T-helper 9 cell (primary cell): ENCODE data around the gene ATAD3B.
"Not testable (repeated sequence)": the region's sequence is repeated elsewhere in the genome, so short reads cannot be mapped to it uniquely, and the experiment has no call there.

Experiments used
- DNase-seq: peaks from one replicate; pipeline ENCODE4 v3.0.0-alpha.2; 2020

Gene ATAD3B

GRCh38 chr1:1514376-1514775 is 42.8 kb downstream of the ATAD3B start:
- not testable (repeated sequence) for DNase-seq

GRCh38 chr1:1516923-1517322 is 45.4 kb downstream of the ATAD3B start:
- not testable (repeated sequence) for DNase-seq

DNA sequence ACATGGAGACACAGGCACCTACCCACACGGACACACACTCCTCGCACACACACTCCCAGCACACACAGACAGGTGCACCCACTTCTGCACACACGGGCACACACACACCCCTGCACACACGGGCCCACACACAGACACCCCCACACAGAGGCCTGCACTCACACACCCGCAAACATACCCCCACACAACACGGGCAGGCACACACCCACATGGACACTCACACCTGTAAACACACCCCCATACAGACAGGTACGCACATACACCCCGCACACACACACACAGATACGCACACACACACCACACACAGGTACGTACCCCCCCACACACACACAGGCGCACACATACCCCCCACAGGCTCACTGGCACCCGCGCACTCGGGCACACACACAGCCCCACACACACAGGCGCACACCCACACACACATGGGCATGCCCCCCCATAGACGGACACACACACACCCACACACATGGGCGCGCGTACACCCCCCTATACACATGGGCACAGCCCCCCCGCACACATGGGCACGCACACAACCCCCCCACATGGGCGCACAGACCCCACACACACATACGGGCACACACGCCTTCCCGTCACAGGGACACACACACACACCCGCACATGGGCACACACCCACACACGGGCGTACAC is 46.5 kb downstream of the ATAD3B start:
- DNase-seq: no peak

DNA sequence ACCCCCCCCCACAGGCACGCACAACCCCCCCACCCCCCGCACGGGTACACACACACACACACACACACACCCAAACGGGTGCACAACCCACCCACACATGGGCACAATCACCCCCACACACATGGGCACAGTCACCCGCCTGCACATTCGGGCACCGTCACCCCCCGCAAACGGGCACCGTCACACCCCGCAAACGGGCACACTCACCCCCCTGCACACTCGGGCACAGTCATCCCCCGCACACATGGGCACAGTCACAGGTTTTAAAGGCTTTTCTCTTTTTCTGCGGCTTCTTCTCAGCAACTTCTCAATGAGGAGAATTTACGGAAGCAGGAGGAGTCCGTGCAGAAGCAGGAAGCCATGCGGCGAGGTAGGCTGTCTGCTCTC is 47.0 kb downstream of the ATAD3B start:
- DNase-seq: not testable (repeated sequence)

- DNase-seq: not testable (repeated sequence)
These were observed 48.4 kb downstream of the ATAD3B start for GRCh38 chr1:1519805-1520505.

- DNase-seq: no peak
These were observed 49.8 kb downstream of the ATAD3B start for GRCh38 chr1:1521331-1521730.

DNA sequence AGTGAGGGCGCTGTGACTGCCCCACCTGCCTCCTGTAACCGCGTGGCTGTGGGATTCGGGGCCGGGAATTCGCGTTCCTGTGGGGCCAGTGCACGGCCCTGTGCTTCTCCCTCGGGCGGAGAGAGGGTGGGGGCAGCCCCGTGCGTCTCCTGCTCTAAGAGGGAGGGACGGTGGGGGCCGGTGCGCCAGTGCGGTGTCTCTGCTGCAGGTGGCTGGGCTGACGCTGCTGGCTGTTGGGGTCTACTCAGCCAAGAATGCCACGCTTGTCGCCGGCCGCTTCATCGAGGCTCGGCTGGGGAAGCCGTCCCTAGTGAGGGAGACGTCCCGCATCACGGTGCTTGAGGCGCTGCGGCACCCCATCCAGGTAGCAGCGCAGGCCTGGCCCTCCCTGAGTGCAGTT is 51.0 kb downstream of the ATAD3B start:
- DNase-seq: not testable (repeated sequence)

- not testable (repeated sequence) for DNase-seq
These were observed 51.7 kb downstream of the ATAD3B start for GRCh38 chr1:1523226-1523625.

- not testable (repeated sequence) for DNase-seq
These were observed 52.1 kb downstream of the ATAD3B start for GRCh38 chr1:1523651-1524050.

GRCh38 chr1:1524750-1525383 is 53.3 kb downstream of the ATAD3B start:
- not testable (repeated sequence) for DNase-seq

DNA sequence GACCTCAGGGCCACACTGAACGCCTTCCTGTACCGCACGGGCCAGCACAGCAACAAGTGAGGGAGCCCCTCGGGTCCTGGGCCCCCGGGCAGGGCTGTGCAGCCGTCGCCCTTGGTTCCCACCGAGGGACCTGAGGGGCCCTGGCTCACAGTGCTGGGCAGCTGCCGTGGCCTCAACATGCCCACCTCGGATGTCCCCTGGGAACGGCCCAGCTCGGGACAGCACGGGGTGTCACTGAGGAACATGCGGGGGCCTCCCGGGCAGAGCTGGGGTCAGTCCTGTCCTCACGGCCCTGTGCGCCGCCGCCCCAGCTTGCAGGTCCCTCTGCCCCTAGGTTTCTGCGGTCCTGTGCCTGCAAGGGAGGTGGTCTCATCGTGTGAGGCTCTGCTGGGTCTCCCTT is 54.9 kb downstream of the ATAD3B start:
- DNase-seq: not testable (repeated sequence)

DNA sequence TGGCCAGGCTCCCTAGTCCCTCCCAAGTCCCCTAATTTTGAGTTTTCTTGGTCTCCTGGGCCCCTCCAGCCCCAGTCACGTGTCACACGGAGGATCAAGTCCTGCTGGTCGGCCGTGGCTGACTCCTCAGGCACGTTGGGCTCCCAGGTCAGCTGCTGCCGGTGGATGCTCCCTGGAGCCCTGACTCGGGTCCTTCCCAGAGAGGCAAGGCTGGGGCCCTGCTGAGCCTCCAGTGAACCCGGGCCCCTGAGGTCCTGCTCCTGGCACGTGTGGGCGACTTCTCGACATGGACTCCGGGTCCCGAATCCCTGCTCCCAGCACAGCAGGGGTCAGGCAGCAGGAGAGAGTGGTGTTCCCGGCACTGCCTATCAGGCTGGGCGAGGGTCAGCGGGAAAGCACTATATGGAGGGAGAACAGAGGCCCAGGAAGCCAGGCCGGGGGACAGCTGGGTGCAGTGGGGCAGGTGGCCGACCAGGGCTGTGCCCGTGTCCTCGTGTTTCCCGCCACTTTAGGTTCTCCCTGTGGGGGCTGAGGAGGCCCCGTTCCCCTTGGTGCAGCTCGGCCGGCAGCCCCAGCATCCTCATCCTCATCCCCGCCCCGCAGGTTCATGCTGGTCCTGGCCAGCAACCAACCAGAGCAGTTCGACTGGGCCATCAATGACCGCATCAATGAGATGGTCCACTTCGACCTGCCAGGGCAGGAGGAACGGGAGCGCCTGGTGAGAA is 55.7 kb downstream of the ATAD3B start:
- DNase-seq: no peak

DNA sequence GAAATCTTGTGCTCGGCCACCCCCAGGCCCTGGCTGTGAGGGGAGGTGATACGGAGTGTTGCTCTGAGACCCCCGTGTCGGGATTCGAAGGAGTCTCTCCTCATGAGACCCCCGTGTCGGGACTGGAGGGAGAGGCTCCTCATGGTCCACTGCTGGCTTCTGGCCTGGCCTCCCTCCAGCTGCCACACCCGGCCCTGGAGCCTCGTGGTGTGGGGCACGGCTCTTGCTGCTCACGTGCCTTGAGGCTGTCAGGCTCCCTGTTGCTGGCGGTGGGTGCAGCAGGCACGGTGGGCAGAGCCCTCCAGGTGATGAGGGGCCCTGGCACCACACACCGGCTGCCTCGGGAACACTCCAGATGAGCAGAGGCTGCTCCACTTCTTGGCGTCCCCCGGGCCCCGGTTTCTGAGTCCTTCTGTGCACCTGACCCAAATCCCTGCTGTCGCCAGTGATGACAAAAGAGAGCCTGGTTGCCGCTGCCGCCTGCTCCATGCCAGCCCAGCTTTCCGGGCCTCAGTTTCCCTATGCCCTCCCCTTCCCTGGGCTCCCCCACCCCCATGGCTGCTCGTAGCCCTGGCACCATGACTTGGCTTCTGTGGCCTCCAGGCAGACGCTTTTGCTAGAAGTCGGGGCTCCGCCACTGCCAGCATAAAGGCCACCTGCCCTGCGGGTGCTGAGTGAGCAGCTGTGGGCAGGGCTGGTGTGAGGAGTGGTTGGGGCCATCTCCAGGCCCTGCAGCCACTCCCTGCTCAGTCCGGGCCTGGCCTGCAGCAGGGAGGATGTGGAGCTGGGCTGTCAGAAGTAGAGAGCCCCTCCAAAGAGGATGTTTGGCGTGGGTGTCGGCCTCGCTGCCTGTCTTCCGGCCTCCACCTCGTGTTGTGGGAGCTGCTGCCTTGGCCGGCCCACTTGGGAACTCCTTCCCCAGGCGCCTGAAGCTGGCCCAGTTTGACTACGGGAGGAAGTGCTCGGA is 57.0 kb downstream of the ATAD3B start:
- DNase-seq: no peak

DNA sequence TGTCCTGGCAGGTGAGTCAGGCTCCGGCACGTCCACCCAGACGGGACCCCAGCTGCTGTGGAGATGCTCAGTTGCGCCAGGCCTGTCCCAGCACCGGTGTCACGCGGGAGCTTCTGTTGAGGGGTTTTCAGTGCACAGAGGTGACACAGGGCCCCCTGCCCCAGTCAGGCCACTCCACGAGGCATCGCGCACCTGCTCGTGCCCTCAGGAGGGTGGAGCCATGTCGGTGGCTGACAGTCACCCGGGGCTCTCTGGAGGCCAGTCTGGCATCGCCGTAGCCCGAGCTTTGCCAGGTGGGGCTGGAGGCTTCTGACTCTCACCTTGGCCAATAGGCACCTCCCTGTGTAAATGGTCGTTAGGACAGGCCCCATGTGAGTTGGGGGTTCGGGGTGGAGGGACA is 57.8 kb downstream of the ATAD3B start:
- no peak for DNase-seq

DNA sequence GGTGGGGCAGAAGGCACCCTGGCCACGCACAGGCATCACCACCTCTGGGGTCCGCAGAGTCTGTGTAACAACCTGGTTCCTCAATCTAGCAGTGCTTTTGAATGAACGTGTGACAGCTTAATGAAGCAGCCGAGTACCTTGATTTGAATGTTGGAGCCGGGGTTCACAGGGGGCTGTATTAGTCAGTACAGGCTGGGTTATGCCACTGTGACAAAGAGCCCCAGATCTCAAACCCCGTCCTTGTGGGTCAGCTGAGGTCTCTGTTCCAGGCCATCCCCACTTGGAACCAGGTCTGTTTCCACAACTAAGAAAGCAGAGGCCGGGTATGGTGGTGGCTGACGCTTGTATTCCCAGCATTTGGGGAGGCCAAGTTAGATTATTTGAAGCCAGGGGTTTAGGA is 58.4 kb downstream of the ATAD3B start:
- DNase-seq: no peak

DNA sequence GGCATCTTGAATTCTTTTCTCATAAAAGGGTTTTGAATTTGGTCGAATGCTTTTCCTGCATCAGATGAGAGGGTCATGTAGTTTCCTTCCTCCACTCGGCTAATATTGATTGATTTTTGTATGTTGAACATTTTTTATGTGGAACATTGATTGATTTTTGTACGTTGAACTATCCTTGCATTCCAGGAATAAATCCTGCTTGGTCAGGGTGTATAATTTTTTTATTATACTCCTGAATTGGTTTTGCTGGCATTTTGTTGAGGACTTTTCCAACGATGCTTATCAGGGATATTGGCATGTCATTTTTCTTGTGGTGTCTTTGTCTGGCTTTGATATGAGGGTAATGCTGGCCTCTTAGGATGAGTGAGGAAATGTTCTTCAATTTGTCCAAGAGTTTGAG is 60.4 kb downstream of the ATAD3B start:
- no peak for DNase-seq

DNA sequence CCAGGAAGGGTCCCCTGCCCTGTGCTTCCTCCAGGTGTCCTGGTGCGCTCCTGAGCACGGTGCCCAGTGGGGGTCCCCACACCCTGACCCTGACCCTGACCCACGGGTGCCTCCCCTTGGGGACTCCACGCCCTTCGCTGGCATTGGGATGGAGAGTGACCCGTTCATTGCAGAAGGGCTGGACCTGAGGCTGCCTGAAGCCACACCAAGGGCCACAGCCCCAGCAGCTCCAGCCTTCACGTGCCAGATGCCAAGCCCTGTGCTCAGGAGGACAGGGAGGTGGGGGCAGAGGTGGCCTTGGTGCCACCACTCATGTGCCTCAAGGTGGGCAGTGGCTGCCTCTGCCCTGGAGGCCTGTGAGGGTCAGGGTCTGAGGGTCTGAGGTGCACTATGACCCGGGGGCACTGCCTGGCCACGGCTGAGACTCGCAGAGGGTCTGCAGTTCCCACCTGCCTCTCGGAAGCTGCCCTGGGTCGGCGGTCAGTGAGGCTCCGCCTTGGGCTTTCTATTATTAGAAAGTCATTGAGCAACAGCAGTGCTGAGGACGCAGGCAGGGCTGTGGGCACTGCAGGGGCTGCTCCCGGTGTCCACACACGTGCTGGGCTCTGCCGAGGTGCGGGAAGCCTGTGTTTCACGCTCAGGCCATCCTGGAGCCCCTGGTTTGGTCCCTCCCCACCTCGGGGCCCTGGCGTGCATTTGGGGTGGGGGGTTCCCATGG is 61.8 kb downstream of the ATAD3B start:
- not testable (repeated sequence) for DNase-seq

DNA sequence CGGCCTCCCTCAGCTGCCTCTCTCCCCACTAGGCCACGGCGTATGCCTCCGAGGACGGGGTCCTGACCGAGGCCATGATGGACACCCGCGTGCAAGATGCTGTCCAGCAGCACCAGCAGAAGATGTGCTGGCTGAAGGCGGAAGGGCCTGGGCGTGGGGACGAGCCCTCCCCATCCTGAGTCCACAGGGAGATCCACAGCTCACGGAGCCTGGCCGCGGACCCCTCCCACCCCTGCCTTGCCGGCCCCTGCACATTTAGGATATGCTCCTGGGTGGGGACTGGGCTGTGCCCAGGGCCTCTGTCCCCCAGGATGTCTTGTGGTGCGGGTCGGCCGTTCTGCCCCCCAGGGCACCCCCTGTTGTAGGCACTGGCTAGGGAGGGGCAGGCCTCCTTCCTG is 62.3 kb downstream of the ATAD3B start:
- not testable (repeated sequence) for DNase-seq

- DNase-seq: no peak
These were observed 63.0 kb downstream of the ATAD3B start for GRCh38 chr1:1534401-1535154.

DNA sequence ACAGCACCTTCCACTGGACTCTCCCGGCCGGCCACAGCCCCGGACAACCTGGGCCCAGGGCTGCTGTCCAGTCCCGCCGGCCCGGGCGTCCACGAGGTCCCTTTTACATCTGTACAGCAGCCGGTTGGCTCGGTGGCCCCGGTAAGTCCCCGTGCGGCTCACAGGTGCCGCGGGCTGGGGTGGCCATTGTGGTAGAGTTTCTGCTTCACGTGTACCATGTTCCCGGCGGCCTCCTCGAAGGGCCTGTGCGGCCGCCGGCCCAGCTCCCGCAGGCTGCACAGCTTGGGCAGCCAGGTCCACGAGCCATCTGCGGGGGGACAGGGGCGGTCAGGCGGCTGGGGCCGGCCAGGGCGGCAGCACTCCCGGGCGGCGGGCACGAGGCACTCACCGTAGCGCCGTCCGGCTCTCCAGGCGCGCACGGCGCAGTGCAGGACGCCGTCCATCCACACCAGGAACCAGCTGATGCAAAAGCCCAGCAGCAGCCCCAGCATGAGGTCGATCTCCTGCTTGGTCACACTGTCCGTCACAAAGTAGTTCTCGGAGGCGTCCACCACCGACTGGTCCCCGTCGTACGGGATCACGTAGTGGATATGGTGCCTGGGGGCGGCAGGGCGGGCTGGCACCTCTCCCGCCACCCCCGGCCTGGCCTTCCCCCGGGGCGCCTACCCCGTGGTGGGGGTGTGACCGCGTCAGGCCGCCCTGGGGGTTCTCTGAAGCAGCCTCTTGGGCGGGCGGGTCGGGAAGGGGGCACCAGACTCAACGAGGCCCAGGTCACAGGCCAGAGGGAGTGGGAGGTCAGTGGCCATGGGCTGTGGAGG is 63.8 kb downstream of the ATAD3B start:
- DNase-seq: no peak
